Fibroblast of pulmonary artery (primary cell): ENCODE data around the gene PLCH1.

Source experiments
- DNase-seq: peaks from one replicate; pipeline ENCODE4 v3.0.0-alpha.2; 2010; ENCODE audit warnings: low read depth
- H3K4me3 ChIP-seq: replicated peaks from 2 replicates; pipeline ENCODE4 v1.5.1; 2011; ENCODE audit warnings: low read depth, mild to moderate bottlenecking, control low read depth, low read length, moderate library complexity
- CTCF ChIP-seq: IDR thresholded peaks from 2 replicates; pipeline ENCODE4 v1.5.1; 2011; ENCODE audit warnings: mild to moderate bottlenecking, control low read depth, low read length, inconsistent platforms; ENCODE audit errors: missing control alignments

PLCH1 gene

GRCh38 chr3:155370764-155371503 lies 373.9 kb downstream of the PLCH1 start:
- no peak overlapping the region for H3K4me3 ChIP-seq
- TF ChIP-seq CTCF = no peak
- no peak for DNase-seq

GRCh38 chr3:155370198-155370597 lies 374.7 kb downstream of the PLCH1 start:
- DNase-seq = no peak
- TF ChIP-seq CTCF = no peak

GRCh38 chr3:155369735-155370134 lies 375.1 kb downstream of the PLCH1 start:
- H3K4me3 ChIP-seq = no peak overlapping the region
- no peak for DNase-seq
- TF ChIP-seq CTCF = no peak

More at GRCh38 chr3:155370198-155370597, 374.7 kb downstream of the PLCH1 start:
- H3K4me3 ChIP-seq = no peak overlapping the region

GRCh38 chr3:155369244-155369643 lies 375.6 kb downstream of the PLCH1 start:
- H3K4me3 ChIP-seq = no peak overlapping the region
- no peak for DNase-seq
- no peak for TF ChIP-seq CTCF

GRCh38 chr3:155368786-155369185 lies 376.1 kb downstream of the PLCH1 start:
- no peak for TF ChIP-seq CTCF
- DNase-seq = no peak
- no peak overlapping the region for H3K4me3 ChIP-seq

- peak; percentile 13 for DNase-seq
- no peak overlapping the region for H3K4me3 ChIP-seq
- no peak for TF ChIP-seq CTCF
These were observed 377.4 kb downstream of the PLCH1 start for GRCh38 chr3:155367506-155367905.
